Measurements from ENCODE around the gene IL16. TPM values are rescaled to one million over a fixed set of nuclear protein-coding genes. Genes with fewer than 3 reads are reported as not detected.
"Not testable (repeated sequence)": the region's sequence is repeated elsewhere in the genome, so short reads cannot be mapped to it uniquely, and the experiment has no call there.

Gene IL16
- 100 to 1,000 TPM; 240 to 243 TPM for total RNA-seq

DNA sequence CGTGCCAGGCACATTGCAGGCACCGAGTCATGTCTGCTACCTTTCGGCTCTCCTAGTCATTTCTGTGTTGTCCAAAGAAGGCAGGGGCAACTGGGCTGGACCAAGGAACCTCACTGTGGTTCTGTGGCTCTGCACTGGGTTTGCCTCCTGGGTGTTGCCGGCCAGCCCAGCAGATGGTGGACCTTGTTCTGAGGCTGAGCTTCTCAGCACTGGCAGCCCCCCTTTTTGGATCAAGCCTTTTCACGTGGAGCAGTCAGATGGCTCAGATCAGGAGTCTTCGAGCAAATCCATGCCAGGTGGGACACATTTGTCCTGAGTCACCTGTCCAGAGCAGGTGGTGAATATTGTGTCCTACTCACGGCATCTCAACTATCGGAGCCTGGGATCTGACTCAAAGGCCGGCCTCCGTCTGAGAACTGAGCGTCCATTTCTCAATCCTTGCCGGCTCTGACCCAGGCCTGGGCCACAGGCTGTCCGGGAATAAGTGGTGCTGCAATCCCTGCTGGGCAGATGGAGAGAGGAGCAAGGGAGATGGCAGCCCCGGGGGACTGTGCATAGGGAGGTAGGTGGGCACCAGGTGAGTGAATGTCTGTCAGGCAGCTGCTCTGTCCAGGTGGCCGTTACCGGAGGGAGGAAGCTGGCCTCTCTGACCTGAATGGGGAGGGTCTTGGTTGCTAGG is at the start of gene IL16:
IL16 (plus strand) TSS at position 304 of the 679 bp plus-strand sequence. CDS start 28,521 bp downstream, outside the sequence.
- POLR2A ChIA-PET: no interaction called here
- H3K36me3 Mint-ChIP-seq (ENCODE audit: low read depth): no peaks in the 10 kb centered on the region
- peaks cover 6% of the 10 kb centered on the region for H3K27me3 Mint-ChIP-seq (ENCODE audit: low read depth)
- DNase-seq (no peak), ATAC-seq (no peak)
- CTCF ChIA-PET: no interaction called here
- H3K9me3 Mint-ChIP-seq (ENCODE audit: insufficient read depth): no peaks in the 10 kb centered on the region
- no peak within 1 kb of the TSS for H3K27ac Mint-ChIP-seq
- no peaks in the 10 kb centered on the region for H3K4me1 Mint-ChIP-seq (ENCODE audit: low read depth)
- H3K4me3 Mint-ChIP-seq: no peak within 1 kb of the TSS

DNA sequence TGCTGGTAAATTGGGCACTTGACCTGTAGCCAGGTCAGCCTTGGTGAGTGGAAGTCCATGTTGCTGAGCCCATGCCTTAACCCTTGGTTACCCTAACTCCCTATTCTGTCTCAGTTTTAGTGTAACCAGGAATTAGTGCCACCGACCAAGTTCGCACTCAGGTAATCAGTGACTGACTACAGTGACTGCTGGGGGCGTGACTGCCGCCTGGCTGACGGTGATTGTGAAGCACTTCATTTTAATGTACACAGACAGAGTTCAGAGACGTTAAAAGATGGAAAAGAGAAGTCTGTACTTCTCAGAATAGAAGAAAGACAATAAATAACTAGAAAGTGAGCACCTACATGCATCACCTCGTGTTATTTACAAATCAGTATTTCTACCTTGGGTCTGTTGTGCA is 45.3 kb upstream of the IL16 start:
- Mint-ChIP-seq H3K27ac (no peak overlapping the region), H3K9me3 (ENCODE audit: insufficient read depth) (no peaks in the 10 kb centered on the region), H3K4me3 (no peak overlapping the region), H3K36me3 (ENCODE audit: low read depth) (no peaks in the 10 kb centered on the region), H3K4me1 (ENCODE audit: low read depth) (no peaks in the 10 kb centered on the region), H3K27me3 (ENCODE audit: low read depth) (peaks cover 8% of the 10 kb centered on the region)
- ATAC-seq: no peak
- POLR2A ChIA-PET: no interaction called here
- CTCF ChIA-PET: interaction anchor here (24.5 kb wide), 1 partner anchor 114 kb away, joined by 430 read pairs; no protein-coding TSS in a partner anchor
- no peak for DNase-seq

DNA sequence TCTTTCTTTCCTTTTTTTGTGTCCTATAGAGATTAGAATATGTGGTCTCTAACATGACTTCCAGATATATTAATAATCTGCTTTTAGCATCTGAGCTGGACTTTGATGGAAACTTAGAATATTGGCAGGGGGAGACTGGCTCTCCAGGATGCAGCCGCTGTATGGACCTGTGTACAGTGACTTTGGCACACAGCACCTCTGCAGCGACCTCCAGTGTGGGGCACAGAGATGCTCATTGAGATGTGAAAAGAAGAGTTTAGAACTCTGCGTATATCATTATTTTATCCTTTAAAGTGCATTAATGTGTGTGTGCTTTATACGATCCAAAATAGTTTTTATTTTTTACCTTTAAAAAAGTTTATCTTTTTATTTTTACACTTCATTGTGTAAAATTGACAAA is 44.3 kb upstream of the IL16 start:
- no peak overlapping the region for H3K27ac Mint-ChIP-seq
- no peaks in the 10 kb centered on the region for H3K4me1 Mint-ChIP-seq (ENCODE audit: low read depth)
- no peaks in the 10 kb centered on the region for H3K36me3 Mint-ChIP-seq (ENCODE audit: low read depth)
- no peak overlapping the region for H3K4me3 Mint-ChIP-seq
- CTCF ChIA-PET: interaction anchor here (24.5 kb wide), 1 partner anchor 113 kb away, joined by 430 read pairs; no protein-coding TSS in a partner anchor
- ATAC-seq (no peak), DNase-seq (no peak)
- H3K27me3 Mint-ChIP-seq (ENCODE audit: low read depth): peaks cover 8% of the 10 kb centered on the region
- POLR2A ChIA-PET: interaction anchor here (1.0 kb wide), 1 partner anchor 114 kb away, joined by 4 read pairs; no protein-coding TSS in a partner anchor
- H3K9me3 Mint-ChIP-seq (ENCODE audit: insufficient read depth): no peaks in the 10 kb centered on the region

DNA sequence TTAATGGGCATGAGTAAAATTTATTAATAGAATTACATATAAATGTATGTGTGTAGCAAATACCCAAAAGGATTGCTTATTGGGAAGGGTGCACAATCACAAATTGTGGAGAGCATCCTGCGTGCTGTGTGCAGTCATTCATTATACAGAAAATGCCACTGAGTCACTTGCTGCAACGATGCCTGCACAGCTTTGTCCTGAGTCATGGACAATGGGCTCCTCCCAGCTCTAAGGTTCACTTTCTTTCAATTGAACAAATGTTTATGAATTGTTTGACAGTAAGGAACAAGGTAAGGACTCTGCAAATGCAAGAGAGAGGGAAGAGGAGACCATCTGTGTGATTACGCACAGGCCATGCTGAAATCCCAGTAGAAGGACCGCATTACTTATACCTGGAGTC is 43.9 kb upstream of the IL16 start:
- H3K4me1 Mint-ChIP-seq (ENCODE audit: low read depth): no peaks in the 10 kb centered on the region
- ChIA-PET CTCF (interaction anchor here (24.5 kb wide), 1 partner anchor 112 kb away, joined by 430 read pairs; no protein-coding TSS in a partner anchor), POLR2A (interaction anchor here (1.0 kb wide), 1 partner anchor 113 kb away, joined by 4 read pairs; no protein-coding TSS in a partner anchor)
- no peak overlapping the region for H3K27ac Mint-ChIP-seq
- DNase-seq (no peak), ATAC-seq (no peak)
- H3K27me3 Mint-ChIP-seq (ENCODE audit: low read depth): peaks cover 8% of the 10 kb centered on the region
- H3K36me3 Mint-ChIP-seq (ENCODE audit: low read depth): no peaks in the 10 kb centered on the region
- H3K9me3 Mint-ChIP-seq (ENCODE audit: insufficient read depth): no peaks in the 10 kb centered on the region
- H3K4me3 Mint-ChIP-seq: no peak overlapping the region

DNA sequence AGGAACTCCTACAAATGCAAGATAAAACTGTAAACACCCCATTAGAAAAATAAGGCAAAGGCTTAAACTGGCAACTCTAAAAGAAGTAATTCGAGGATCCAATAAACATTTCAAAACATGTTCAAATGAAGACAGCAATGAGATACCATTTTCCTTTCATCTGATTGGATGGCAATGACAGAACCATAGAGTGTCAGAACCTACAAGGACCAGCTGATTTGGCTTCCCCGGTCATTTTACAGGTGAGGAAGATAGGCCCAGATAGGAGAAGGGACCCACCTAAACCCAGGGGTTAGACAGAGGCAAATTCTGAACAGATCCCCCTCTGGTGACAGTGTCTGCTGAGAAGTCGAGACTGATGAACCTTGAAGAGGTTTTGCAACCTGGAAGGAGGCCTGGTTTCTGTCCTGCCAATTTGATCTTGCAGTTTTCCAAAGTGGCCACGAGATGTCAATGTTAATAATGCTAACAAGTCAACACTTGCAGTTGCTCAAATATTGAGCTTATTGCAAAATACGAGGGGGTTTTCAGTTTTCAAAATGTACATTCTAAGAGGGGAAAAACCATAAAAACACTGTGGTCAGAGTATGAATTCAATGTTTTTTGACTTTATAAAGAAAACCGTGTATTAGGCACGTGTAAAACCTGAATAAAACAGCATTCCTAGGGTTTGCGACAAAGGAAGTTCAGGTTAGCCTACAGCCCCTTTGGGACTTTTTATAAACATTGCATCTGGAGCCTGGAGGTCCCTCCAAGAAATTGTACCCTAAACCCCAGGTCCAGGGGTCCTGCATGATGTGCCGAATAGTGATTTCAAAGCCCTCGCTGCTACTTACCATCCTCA is 41.1 kb upstream of the IL16 start:
- Mint-ChIP-seq H3K36me3 (ENCODE audit: low read depth) (no peaks in the 10 kb centered on the region), H3K9me3 (ENCODE audit: insufficient read depth) (no peaks in the 10 kb centered on the region), H3K27ac (no peak overlapping the region), H3K4me1 (ENCODE audit: low read depth) (no peaks in the 10 kb centered on the region), H3K4me3 (no peak overlapping the region), H3K27me3 (ENCODE audit: low read depth) (peaks cover 5% of the 10 kb centered on the region)
- CTCF ChIA-PET: interaction anchor here (0.6 to 24.5 kb wide), 23 partner anchors 9 to 255 kb away, joined by 3 to 430 read pairs (median 4); no protein-coding TSS in a partner anchor
- POLR2A ChIA-PET: interaction anchor here (0.5 to 1.2 kb wide), 2 partner anchors 110 to 169 kb away, joined by 3 to 4 read pairs; no protein-coding TSS in a partner anchor
- DNase-seq (peak; percentile 44), ATAC-seq (peak; percentile 44)

DNA sequence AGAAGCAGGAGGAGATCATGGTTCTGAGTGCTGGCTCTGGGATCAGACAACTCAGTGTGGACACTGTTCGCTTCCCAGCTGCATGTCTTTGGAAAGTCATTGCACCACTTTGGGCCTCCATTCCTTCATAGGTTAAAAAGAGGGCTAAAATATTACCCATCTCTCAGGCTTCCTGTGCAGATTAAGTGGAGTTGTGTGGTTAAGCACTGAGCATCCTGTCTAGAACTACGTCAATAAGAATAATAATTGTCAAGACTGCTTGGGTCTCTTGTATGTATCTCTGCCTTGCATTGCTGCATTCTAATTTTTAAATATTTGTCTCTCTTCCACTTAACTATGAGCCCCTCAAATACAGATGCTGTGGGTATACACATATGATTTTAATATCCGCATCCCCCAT is 40.4 kb upstream of the IL16 start:
- ChIA-PET CTCF (interaction anchor here (0.6 to 24.5 kb wide), 21 partner anchors 8 to 254 kb away, joined by 3 to 430 read pairs (median 4); no protein-coding TSS in a partner anchor), POLR2A (interaction anchor here (1.2 kb wide), 1 partner anchor 110 kb away, joined by 4 read pairs; no protein-coding TSS in a partner anchor)
- H3K9me3 Mint-ChIP-seq (ENCODE audit: insufficient read depth): no peaks in the 10 kb centered on the region
- no peak overlapping the region for H3K27ac Mint-ChIP-seq
- DNase-seq (no peak), ATAC-seq (no peak)
- no peaks in the 10 kb centered on the region for H3K36me3 Mint-ChIP-seq (ENCODE audit: low read depth)
- peaks cover 1% of the 10 kb centered on the region for H3K27me3 Mint-ChIP-seq (ENCODE audit: low read depth)
- H3K4me3 Mint-ChIP-seq: no peak overlapping the region
- peaks cover 7% of the 10 kb centered on the region for H3K4me1 Mint-ChIP-seq (ENCODE audit: low read depth)

DNA sequence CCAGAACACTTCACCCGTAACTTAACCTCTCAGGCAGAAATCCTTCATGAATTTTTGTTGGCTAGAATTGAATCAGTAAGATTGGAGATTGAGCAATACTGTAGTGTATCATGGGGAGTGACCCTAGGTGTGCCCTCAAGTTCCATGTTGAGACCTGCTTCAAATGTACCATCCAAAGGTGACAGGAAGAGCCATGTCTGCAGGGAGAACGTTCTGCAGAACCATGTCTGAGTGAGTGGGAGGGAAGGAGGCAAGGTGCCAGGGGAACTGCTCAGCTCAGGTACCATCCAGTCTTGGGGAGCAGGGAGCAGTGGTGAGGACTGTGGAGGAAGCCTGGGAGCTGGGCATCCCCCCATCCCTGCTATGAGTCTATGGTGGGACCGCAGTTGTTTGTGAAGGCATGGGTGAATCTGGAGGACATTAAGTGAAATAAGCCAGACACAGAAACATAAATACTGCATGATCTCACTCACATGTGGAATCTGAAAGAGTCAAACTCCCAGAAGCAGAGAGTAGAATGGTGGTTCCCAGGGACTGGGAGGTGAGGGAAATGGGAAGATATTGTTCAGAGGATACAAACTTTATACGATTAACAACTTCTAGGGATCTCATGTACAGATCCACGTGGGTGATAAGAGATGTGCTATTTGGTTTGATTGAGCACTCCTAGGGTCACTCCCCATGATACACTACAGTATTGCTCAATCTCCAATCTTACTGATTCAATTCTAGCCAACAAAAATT is 39.3 kb upstream of the IL16 start:
- DNase-seq (no peak), ATAC-seq (no peak)
- Mint-ChIP-seq H3K4me1 (ENCODE audit: low read depth) (peaks cover 18% of the 10 kb centered on the region), H3K4me3 (no peak overlapping the region), H3K27me3 (ENCODE audit: low read depth) (peaks cover 3% of the 10 kb centered on the region), H3K36me3 (ENCODE audit: low read depth) (no peaks in the 10 kb centered on the region), H3K9me3 (ENCODE audit: insufficient read depth) (no peaks in the 10 kb centered on the region), H3K27ac (no peak overlapping the region)
- ChIA-PET POLR2A (no interaction called here), CTCF (interaction anchor here (0.8 to 24.5 kb wide), 4 partner anchors 11 to 108 kb away, joined by 3 to 430 read pairs (median 12); no protein-coding TSS in a partner anchor)

DNA sequence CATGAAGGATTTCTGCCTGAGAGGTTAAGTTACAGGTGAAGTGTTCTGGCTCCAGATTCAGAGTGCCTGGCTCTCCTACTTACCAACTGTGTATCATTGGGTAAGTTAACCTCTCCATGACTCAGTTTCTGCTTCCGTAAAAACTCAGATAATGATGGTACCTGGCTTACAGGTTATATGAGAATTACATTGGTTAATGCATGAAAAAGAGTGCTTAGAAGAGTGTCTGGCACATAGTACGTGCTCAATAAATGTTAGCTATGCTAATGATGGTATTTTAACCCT is 38.8 kb upstream of the IL16 start:
- H3K4me1 Mint-ChIP-seq (ENCODE audit: low read depth): peaks cover 20% of the 10 kb centered on the region
- ATAC-seq (no peak), DNase-seq (no peak)
- H3K27ac Mint-ChIP-seq: no peak overlapping the region
- CTCF ChIA-PET: interaction anchor here (24.5 kb wide), 1 partner anchor 107 kb away, joined by 430 read pairs; no protein-coding TSS in a partner anchor
- POLR2A ChIA-PET: no interaction called here
- H3K27me3 Mint-ChIP-seq (ENCODE audit: low read depth): peaks cover 5% of the 10 kb centered on the region
- H3K4me3 Mint-ChIP-seq: no peak overlapping the region
- H3K36me3 Mint-ChIP-seq (ENCODE audit: low read depth): no peaks in the 10 kb centered on the region
- no peaks in the 10 kb centered on the region for H3K9me3 Mint-ChIP-seq (ENCODE audit: insufficient read depth)

DNA sequence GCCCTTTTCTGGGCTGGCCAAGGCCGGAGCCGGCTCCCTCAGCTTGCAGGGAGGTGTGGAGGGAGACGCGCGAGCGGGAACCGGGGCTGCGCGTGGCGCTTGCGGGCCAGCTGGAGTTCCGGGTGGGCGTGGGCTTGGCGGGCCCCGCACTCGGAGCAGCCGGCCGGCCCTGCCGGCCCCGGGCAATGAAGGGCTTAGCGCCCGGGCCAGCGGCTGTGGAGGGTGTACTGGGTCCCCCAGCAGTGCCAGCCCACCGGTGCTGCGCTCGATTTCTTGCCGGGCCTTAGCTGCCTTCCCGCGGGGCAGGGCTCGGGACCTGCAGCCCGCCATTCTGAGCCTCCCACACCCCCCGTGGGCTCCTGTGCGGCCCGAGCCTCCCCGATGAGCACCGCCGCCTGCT is 38.1 kb upstream of the IL16 start:
- DNase-seq; H3K27me3 Mint-ChIP-seq (ENCODE audit: low read depth); POLR2A ChIA-PET; ATAC-seq; H3K9me3 Mint-ChIP-seq (ENCODE audit: insufficient read depth); H3K36me3 Mint-ChIP-seq (ENCODE audit: low read depth); H3K27ac Mint-ChIP-seq; H3K4me3 Mint-ChIP-seq: not testable (repeated sequence)
- CTCF ChIA-PET: interaction anchor here (24.5 kb wide), 1 partner anchor 106 kb away, joined by 430 read pairs; no protein-coding TSS in a partner anchor
- peaks cover 20% of the 10 kb centered on the region for H3K4me1 Mint-ChIP-seq (ENCODE audit: low read depth)

DNA sequence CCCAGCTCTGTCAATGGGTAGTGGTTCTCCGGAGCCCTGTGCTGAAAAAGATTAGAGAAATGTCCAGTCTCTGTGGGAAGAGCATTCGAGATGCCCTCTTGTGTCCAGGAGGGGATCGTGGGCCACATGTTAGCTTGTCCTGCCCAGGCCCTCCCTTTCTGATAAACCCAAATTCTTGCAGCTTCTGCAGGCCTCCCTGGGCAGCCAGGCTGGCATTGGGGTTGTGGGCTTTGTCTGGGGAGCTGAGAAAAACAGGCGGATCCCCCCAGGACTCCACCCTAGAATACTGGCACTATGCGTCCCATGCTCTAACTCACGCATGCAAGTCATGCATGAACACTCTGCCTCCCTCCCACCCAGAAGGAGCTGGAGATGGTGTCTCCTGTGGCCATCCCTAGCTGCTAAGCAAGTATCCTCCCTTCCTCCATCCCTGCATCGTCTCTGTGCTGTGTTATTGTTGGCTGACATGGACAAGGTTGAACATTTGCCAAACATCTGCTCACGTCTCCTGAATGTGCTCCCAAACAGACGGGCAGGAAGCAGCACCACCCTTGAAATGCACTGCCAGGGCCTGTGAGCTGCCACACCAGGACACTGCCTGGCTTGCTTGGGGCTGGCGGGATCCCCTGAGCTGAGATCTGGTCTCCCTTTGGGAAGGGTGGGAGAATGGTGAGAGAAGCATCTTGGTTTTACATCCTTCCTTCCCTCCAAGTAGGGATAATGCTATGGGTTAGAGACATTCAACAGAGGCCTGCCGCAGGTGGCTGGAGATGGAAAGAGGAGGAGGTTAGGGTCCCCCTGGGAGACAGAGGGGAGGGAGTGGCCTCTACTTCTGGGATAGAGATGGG is 36.1 kb upstream of the IL16 start:
- H3K4me1 Mint-ChIP-seq (ENCODE audit: low read depth): peaks cover 25% of the 10 kb centered on the region
- no peaks in the 10 kb centered on the region for H3K36me3 Mint-ChIP-seq (ENCODE audit: low read depth)
- ChIA-PET POLR2A (no interaction called here), CTCF (interaction anchor here (24.5 kb wide), 1 partner anchor 104 kb away, joined by 430 read pairs; no protein-coding TSS in a partner anchor)
- ATAC-seq: no peak
- H3K9me3 Mint-ChIP-seq (ENCODE audit: insufficient read depth): no peaks in the 10 kb centered on the region
- peak overlapping the region; percentile 46 for H3K27ac Mint-ChIP-seq
- H3K27me3 Mint-ChIP-seq (ENCODE audit: low read depth): peaks cover 5% of the 10 kb centered on the region
- no peak for DNase-seq
- no peak overlapping the region for H3K4me3 Mint-ChIP-seq

Measured in activated CD8-positive, alpha-beta T cell treated with anti-CD3 and anti-CD28 coated beads, Interleukin-2, amount 10 ng/mL, durations not matched to agents 7 days and 5 days (primary cell).